HFF-Myc (cell line): ENCODE measurements around the gene SHB.

ENCODE experiments used
- DNase-seq: peaks from one replicate; pipeline ENCODE4 v3.0.0-alpha.2; 2011; ENCODE audit warnings: low read depth; ENCODE audit errors: extremely low read depth
- H3K4me3 ChIP-seq: replicated peaks from 2 replicates; pipeline ENCODE4 v1.5.1; 2011; ENCODE audit warnings: low read depth, mild to moderate bottlenecking, control low read depth, low read length
- CTCF ChIP-seq: IDR thresholded peaks from 2 replicates; pipeline ENCODE4 v1.5.1; 2012; ENCODE audit warnings: mild to moderate bottlenecking, low read depth, low read length, control low read depth; ENCODE audit errors: missing control alignments

The SHB gene

GRCh38 chr9:37944671-37945481 lies 124.2 kb downstream of the SHB start:
- no peak for DNase-seq
- no peak overlapping the region for H3K4me3 ChIP-seq
- TF ChIP-seq CTCF, result no peak

GRCh38 chr9:37944266-37944650 lies 124.8 kb downstream of the SHB start:
- no peak for TF ChIP-seq CTCF
- H3K4me3 ChIP-seq, result no peak overlapping the region
- DNase-seq, result no peak

- no peak overlapping the region for H3K4me3 ChIP-seq
- TF ChIP-seq CTCF, result no peak
- peak; percentile 74 for DNase-seq
Observed at GRCh38 chr9:37943345-37944265, 125.4 kb downstream of the SHB start.

- no peak for DNase-seq
Observed at GRCh38 chr9:37942621-37943344, 126.2 kb downstream of the SHB start.

GRCh38 chr9:37941253-37941652 lies 127.8 kb downstream of the SHB start:
- DNase-seq, result no peak
- no peak overlapping the region for H3K4me3 ChIP-seq
- TF ChIP-seq CTCF, result no peak

More at GRCh38 chr9:37942621-37943344, 126.2 kb downstream of the SHB start:
- TF ChIP-seq CTCF, result no peak
- no peak overlapping the region for H3K4me3 ChIP-seq

- no peak for TF ChIP-seq CTCF
- no peak for DNase-seq
- no peak overlapping the region for H3K4me3 ChIP-seq
Observed at GRCh38 chr9:37939575-37940095, 129.4 kb downstream of the SHB start.
